Caco-2 (cell line): ENCODE results near the gene DIAPH3. TPM values are rescaled to one million over a fixed set of nuclear protein-coding genes. Genes with fewer than 3 reads are reported as not detected.
A peak's percentile ranks its signal among the peaks of the same experiment; 100 is the strongest.

Source experiments
- BruUV-seq: library from RNA; stranded (reverse); fragments of 400-500 nt; replicated peaks from 2 replicates; lab custom pipeline; 2021; lab: Mats Ljungman, UMichigan
- CTCF ChIA-PET: fragments of 300-600 bp; sonication (Branson Sonifier 250); formaldehyde crosslinking; loops from one replicate; lab custom pipeline; 2022; ENCODE audit warnings: antibody characterized with exemption; lab: Charles Lee
- POLR2A ChIA-PET: fragments of 300-600 bp; sonication (Branson Sonifier 250); formaldehyde crosslinking; loops from one replicate; lab custom pipeline; 2022; ENCODE audit warnings: antibody characterized with exemption; lab: Charles Lee
- DNase-seq, 2 experiments: peaks; one replicate each; pipeline versions ENCODE4 v3.0.0 to v3.0.0-alpha.2; 2020 to 2022
- H3K27me3 ChIP-seq: replicated peaks from 2 replicates; pipeline ENCODE4 v1.6.0; 2011; ENCODE audit warnings: low read length; ENCODE audit not compliant: control insufficient read depth, insufficient read depth
- H3K36me3 ChIP-seq: 2 replicates; pipeline ENCODE4 v1.5.1; 2011; ENCODE audit warnings: low read length; ENCODE audit not compliant: control insufficient read depth, insufficient read depth
- H3K4me1 ChIP-seq: fragments of 250-450 bp; sonication (Bioruptor Pico); 2 replicates; pipeline ENCODE4 v1.5.1; 2020; ENCODE audit warnings: mild to moderate bottlenecking
- H3K4me3 ChIP-seq: 2 replicates; pipeline ENCODE4 v1.5.1; 2011; ENCODE audit warnings: low read depth, mild to moderate bottlenecking, control low read depth, low read length
- H3K9me3 ChIP-seq: fragments of 250-450 bp; sonication (Bioruptor Pico); 2 replicates; pipeline ENCODE4 v1.5.1; 2020; ENCODE audit warnings: mild to moderate bottlenecking, moderate library complexity
- H3K27ac Mint-ChIP-seq: one replicate; pipeline ENCODE4 v1.8.0; 2022; ENCODE audit warnings: mixed read lengths; ENCODE audit not compliant: unreplicated experiment
- H3K27me3 Mint-ChIP-seq: one replicate; pipeline ENCODE4 v1.8.0; 2022; ENCODE audit warnings: mixed read lengths; ENCODE audit not compliant: insufficient read depth, unreplicated experiment
- H3K36me3 Mint-ChIP-seq: one replicate; pipeline ENCODE4 v1.8.0; 2022; ENCODE audit warnings: mild to moderate bottlenecking, mixed read lengths; ENCODE audit not compliant: insufficient read depth, unreplicated experiment
- H3K4me1 Mint-ChIP-seq: one replicate; pipeline ENCODE4 v1.8.0; 2022; ENCODE audit warnings: low read depth, mixed read lengths; ENCODE audit not compliant: unreplicated experiment
- H3K4me3 Mint-ChIP-seq: one replicate; pipeline ENCODE4 v1.8.0; 2022; ENCODE audit warnings: mild to moderate bottlenecking, moderate library complexity, mixed read lengths; ENCODE audit not compliant: unreplicated experiment
- H3K9me3 Mint-ChIP-seq: one replicate; pipeline ENCODE4 v1.8.0; 2022; ENCODE audit warnings: mixed read lengths; ENCODE audit not compliant: unreplicated experiment
- intact Hi-C: fragments of 100-400 bp; cut with micrococcal nuclease; formaldehyde crosslinking; loops from one replicate; pipeline ENCODE4 v1.10.0; 2022; ENCODE audit not compliant: unreplicated experiment
- total RNA-seq: library from RNA; stranded (reverse); gene quantifications from 2 replicates; pipeline ENCODE4 v1.2.3, GENCODE V29; 2022
- TF ChIP-seq, protein P1 (sequence below), 2 experiments: fragments of 200-600 bp in 1 of 2; IDR thresholded peaks; 1 replicate in 1 of 2; 2 replicates in 1 of 2; pipeline versions ENCODE4 v1.5.1 to v1.8.0; 2011 to 2022; ENCODE audit warnings: antibody characterized with exemption in 1 of 2, control low read depth in 1 of 2, inconsistent platforms in 1 of 2, low read depth in 1 of 2, low read length in 1 of 2, mild to moderate bottlenecking in 1 of 2, moderate library complexity in 1 of 2; ENCODE audit not compliant: insufficient read depth in 1 of 2, severe bottlenecking in 1 of 2, unreplicated experiment in 1 of 2

The DIAPH3 gene
- total RNA-seq, 1 experiment from 2014 or later: 60.6 TPM

DNA sequence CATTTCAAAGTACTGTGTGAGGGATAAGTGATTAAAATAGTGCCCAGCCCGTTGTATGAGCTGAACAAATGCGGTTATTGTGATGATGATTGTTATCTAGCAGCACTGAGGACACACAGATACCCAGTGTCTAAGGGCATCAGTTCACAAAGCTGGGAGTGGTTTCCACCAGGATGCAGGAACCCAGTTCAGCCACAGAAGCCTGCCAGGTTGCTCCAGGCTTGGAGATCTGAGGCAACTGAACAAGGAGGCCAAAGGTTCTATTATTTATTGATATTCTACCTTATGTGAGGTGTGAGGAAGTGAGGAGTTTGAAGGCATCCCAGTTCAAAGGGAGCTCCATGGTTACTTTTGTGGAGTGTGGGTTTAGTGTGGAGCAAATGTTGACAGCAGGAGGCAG, 13.2 kb downstream of the DIAPH3 start:
- Mint-ChIP-seq H3K36me3 (no peaks in the 10 kb centered on the region), H3K9me3 (no peaks in the 10 kb centered on the region), H3K27me3 (no peaks in the 10 kb centered on the region), H3K27ac (no peak overlapping the region), H3K4me1 (peaks cover 28% of the 10 kb centered on the region), H3K4me3 (no peak overlapping the region)
- TF ChIP-seq, protein P1, sequence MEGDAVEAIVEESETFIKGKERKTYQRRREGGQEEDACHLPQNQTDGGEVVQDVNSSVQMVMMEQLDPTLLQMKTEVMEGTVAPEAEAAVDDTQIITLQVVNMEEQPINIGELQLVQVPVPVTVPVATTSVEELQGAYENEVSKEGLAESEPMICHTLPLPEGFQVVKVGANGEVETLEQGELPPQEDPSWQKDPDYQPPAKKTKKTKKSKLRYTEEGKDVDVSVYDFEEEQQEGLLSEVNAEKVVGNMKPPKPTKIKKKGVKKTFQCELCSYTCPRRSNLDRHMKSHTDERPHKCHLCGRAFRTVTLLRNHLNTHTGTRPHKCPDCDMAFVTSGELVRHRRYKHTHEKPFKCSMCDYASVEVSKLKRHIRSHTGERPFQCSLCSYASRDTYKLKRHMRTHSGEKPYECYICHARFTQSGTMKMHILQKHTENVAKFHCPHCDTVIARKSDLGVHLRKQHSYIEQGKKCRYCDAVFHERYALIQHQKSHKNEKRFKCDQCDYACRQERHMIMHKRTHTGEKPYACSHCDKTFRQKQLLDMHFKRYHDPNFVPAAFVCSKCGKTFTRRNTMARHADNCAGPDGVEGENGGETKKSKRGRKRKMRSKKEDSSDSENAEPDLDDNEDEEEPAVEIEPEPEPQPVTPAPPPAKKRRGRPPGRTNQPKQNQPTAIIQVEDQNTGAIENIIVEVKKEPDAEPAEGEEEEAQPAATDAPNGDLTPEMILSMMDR (IDR thresholded peaks at IDR 0.05; ENCODE audit: insufficient read depth in 1 of 2, low read depth in 1 of 2, low read length in 1 of 2, severe bottlenecking in 1 of 2, unreplicated experiment in 1 of 2): no peak
- no TSS peak for BruUV-seq
- ChIA-PET POLR2A (no interaction called here), CTCF (interaction anchor here (1.2 kb wide), 1 partner anchor 15 kb away, joined by 3 read pairs; no protein-coding TSS in a partner anchor)
- H3K9me3 ChIP-seq: no peaks in the 10 kb centered on the region
- no peaks in the 10 kb centered on the region for H3K27me3 ChIP-seq
- H3K4me3 ChIP-seq: no peak overlapping the region
- intact Hi-C loops: no loop called here
- peaks cover 44% of the 10 kb centered on the region for H3K4me1 ChIP-seq
- H3K36me3 ChIP-seq: no peaks in the 10 kb centered on the region
- DNase-seq: no peak

GRCh38 chr13:60148918-60149317, 14.8 kb downstream of the DIAPH3 start:
- Mint-ChIP-seq H3K36me3 (peaks cover 11% of the 10 kb centered on the region), H3K27ac (no peak overlapping the region), H3K4me1 (peaks cover 31% of the 10 kb centered on the region), H3K4me3 (peak overlapping the region; percentile 4), H3K27me3 (no peaks in the 10 kb centered on the region), H3K9me3 (no peaks in the 10 kb centered on the region)
- TF ChIP-seq, protein P1 (IDR thresholded peaks at IDR 0.05; ENCODE audit: insufficient read depth in 1 of 2, low read depth in 1 of 2, low read length in 1 of 2, severe bottlenecking in 1 of 2, unreplicated experiment in 1 of 2): no peak
- intact Hi-C loops: loop anchor here (10.0 kb wide), 1 partner anchor 304 kb away; no protein-coding TSS in a partner anchor
- BruUV-seq: no TSS peak
- no peak overlapping the region for H3K4me3 ChIP-seq
- DNase-seq: no peak
- H3K9me3 ChIP-seq: no peaks in the 10 kb centered on the region
- H3K27me3 ChIP-seq: no peaks in the 10 kb centered on the region
- no peaks in the 10 kb centered on the region for H3K36me3 ChIP-seq
- POLR2A ChIA-PET: no interaction called here
- CTCF ChIA-PET: no interaction called here
- H3K4me1 ChIP-seq: peaks cover 56% of the 10 kb centered on the region

- Mint-ChIP-seq H3K27ac (peak overlapping the region; percentile 3), H3K4me3 (no peak overlapping the region), H3K27me3 (no peaks in the 10 kb centered on the region), H3K9me3 (no peaks in the 10 kb centered on the region), H3K4me1 (peaks cover 42% of the 10 kb centered on the region), H3K36me3 (peaks cover 16% of the 10 kb centered on the region)
- no peak for DNase-seq
- BruUV-seq: no TSS peak
- Histone ChIP-seq H3K27me3 (no peaks in the 10 kb centered on the region), H3K36me3 (no peaks in the 10 kb centered on the region), H3K4me3 (no peak overlapping the region), H3K4me1 (peaks cover 51% of the 10 kb centered on the region), H3K9me3 (no peaks in the 10 kb centered on the region)
- TF ChIP-seq, protein P1 (IDR thresholded peaks at IDR 0.05; ENCODE audit: insufficient read depth in 1 of 2, low read depth in 1 of 2, low read length in 1 of 2, severe bottlenecking in 1 of 2, unreplicated experiment in 1 of 2): no peak
- intact Hi-C loops: loop anchor here (2.0 to 10.0 kb wide), 2 partner anchors 15 to 303 kb away; partner anchors contain the start of gene DIAPH3
- ChIA-PET CTCF (no interaction called here), POLR2A (no interaction called here)
Measured at GRCh38 chr13:60147361-60147760, 16.4 kb downstream of the DIAPH3 start.
